Inflammatory macrophage treated with lipopolysaccharide for 4 hours (primary cell): ENCODE results near the gene STON2.
"Not testable (repeated sequence)": the region's sequence is repeated elsewhere in the genome, so short reads cannot be mapped to it uniquely, and the experiment has no call there.

Experiments used
- DNase-seq: peaks from one replicate; pipeline ENCODE4 v3.0.0-alpha.2; 2020

The STON2 gene

DNA sequence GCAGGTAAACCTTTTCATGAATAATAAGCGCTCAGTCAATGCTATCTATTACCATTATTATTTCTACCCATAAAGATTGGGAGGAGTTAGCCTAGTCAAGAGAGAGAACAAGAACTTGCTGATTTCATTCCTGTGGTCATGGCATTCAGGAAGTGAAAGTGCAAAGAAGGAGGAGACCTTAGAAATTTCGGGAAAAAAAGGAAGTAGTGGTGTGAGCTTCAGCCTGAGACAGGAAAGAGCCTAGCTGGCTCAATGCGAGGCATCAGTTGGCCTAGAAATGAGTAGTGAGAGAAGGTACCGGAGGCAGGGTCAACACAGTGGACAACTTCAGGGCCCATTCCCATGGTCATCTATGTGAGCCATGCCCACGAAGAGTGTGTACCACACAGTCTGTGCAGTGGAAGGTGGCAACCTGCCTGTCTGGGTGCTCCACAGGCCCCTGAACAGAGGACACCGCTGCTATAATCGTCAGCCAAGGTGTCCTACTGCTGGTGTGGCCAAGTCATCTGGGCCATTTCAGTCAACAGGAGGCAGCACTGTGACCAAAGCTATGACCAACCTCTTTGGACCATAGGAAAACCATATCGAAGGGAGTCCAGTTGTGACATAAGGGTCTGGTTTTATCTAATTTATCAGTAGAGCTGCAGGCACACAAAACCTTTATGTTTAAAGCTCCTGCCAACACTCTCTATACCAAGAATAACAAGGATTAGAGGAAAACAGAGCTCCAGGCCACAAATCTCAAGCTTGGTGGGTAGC, 16.2 kb upstream of the STON2 start:
- peak; percentile 96 for DNase-seq

DNA sequence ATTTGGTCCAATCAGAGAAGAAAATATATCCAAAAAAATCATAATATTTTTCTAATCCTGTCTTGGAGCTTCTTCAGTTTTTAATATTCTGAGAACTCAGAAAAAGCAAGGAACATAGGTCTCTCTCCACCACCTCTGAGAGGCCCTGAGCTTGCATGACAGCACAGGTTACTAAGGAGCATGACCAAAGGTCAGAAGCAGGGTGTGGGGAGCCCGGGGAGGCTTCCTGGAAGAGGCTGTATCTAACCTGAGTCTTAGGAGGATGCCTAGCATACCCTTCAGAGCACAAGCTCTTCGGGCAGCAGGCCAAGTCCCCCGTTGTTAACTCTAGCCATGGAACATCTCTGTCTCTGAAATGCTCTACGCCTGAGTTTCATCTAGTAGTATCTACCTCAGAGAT, 15.7 kb upstream of the STON2 start:
- no peak for DNase-seq

DNA sequence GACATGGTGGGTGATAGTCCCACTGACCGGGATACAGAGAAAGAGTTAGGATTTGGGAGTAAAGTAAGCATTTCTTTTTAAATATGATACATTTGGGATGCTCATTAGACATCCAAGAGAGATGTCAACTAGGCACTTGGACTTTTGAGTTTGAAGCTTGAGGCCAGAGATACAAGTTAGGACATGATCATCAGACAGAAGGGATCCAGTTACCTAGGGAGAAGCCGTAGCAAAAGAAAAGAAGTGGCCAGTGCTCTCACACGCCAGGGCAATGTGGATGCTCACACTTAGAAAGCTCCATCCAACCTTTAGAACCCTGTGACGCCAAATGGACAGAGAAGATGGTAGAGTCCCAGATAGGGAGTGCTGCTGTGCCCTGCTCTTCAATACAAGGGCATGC, 14.0 kb upstream of the STON2 start:
- DNase-seq, result no peak

DNA sequence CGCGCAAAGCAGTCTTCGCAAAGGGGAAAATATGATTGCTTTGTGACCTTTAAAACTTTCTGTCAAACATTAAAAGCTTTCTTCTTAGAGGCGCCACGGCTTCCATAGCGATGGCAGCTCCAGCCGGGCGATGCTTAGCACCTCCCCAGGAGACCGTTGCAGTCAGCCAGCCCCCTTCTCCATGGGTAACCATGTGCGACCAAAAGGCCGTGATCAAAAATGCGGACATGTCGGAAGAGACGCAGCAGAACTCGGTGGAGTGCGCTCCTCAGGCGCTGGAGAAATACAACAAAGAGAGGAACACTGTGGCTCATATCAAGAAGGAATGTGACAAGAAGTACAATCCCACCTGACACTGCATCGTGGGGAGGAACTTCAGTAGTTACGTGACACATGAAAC, 12.7 kb upstream of the STON2 start:
- DNase-seq, result no peak

DNA sequence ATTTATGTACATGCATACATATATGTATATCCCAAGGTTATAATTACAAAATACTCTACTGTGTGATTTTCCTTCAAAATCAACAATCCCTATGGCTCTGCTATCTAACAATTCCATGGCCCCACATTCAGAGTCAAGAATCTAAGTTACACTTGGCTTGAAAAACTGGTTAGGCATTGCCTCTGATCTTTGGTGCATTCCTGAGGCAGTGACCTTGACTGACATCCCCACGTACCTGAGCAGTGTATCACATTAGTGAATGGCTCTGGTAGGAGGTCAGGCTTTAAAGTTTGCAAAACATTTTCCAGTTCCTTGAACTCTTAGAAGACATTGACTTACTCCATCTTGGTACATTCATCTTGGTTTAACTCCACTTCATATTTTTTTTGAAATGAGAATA, 8.5 kb upstream of the STON2 start:
- DNase-seq, result no peak

DNA sequence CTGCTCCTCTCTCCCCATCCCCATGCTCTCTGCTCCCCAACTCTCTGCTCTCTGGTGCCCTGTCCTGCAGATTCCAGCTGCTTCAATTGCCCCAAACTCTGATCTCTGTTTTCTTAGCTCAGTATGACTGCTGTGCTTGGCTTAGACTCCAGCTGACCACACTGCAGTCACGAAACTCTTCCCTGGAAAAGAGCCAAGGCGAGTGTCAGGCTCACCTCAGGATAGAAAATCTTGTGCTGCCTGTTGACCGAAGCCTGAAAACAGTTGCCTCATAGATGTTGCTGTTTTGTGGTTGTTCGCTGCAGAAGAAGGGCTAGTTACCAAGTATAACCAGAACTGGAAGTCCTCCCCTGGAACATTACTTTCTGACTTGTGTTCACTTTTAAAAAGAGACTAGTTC, 6.7 kb upstream of the STON2 start:
- peak; percentile 18 for DNase-seq

DNA sequence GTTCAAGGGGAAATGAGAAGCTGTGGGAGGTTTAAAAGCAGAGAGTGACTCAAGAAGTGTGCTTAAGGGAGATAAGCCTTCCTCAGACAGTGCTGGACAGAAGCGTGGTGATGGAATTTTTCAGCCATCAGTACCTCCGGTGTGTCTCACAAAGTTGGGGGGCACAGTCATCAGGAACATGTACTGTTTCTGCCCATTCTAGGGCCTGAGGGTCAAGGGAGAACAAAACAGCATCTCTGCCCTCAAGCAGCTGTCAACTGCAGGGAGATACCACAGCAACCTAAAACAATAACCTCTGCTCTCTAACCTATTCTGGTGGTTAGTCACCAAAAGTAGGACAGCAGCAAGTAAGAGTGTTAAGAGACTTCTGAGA, 2.0 kb upstream of the STON2 start:
- peak; percentile 75 for DNase-seq

DNA sequence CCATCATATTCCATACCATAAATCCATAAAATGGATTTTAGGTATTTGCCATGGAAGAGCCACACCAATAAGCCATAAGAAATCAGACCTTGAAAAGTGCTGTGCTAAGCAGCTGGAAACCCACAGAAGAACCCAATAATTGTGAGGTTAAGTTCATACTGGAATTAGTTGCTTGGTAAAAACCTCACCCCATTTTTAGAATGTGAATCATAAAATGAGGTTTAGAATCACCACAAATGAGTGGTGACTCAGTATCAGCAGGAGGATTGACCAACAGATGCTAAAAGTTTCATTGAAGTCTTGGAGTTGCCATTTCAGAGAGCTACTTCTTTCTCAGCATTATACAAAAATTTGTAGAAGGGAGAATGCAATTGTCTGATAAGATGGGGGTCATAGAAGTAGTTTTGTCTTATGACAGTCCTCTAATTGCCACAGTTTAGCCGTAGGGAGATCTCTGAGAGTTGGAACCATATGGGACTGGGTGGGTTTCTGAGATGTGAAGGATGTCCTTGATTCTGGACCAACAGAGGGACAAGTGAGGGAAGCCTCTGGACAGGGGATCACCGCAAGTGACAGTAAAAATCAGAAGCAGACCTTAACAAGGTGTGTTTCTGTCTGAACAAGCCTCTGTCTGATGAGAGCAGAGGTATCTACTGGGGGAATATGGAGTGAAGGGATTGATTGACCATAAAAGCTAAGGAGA, 1.4 kb upstream of the STON2 start:
- peak; percentile 97 for DNase-seq

DNA sequence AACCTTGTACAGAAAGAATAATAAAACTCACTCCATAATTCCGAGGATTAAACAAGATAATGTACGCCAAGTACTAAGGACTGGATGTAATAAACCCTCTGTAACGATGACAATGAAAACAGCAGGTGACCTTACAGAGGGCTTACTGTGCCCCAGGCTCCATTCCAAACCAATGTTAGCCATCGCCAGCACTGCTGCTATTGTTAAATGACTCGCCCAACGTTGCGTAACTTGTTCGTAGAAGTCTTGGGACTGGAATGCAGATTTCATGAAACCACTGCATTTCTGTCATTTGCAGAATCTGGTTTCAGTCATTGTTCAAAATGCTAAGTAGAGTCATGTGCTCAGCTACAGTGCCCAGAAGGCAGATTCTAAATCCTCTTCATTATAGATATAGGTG, 728 bp upstream of the STON2 start:
- DNase-seq, result peak; percentile 97

DNA sequence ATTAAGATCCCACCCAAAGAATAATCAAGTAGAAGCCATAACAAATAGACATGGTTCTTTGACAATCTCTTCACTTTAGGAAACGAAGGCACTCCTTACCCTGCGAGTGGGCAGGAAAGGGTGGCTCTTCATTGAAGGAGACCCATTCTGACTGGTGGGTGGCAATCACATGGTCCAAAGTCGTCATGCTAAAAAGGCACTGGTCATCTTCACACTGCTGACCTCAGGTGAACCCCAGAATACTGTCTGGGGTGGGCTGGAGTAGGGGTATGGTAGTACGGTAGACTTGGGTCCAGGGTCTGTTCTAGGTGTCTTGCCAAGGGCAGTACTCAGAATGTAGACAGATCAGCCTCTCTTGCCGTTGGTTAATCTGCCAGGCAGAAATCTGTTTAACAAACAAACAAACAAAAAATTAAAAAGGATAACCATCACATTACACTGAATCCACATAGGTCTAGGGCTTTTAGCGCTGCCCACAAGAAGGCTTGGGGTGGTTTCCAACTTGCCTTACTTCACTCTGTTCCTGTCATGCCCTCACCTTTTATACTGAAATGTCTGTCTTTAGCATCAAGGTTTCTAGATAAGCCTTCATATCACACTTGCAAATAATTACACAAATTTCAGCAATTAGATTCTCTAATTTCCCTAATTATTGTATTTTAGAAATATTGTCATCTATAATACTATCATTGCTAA, 1.8 kb downstream of the STON2 start:
- no peak for DNase-seq

DNA sequence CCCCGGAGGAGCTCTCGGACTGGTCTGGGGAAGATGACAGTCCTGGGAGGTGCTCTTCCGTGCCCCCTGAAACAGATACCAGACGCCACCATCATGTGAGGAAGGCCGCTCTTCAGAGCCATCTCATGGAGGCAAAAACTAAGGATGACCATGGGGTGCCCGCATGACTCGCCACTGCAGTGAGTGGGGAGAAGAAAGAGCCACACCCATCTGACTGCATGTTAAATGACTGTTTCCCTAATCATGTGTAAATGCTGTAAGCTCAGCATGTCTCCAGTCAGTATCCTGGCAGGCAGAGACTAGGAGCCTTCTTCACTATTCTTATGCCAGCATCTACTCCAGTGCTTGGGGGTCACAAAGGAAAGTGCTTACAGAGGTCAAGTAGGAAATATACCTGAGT, 4.0 kb downstream of the STON2 start:
- peak; percentile 80 for DNase-seq

DNA sequence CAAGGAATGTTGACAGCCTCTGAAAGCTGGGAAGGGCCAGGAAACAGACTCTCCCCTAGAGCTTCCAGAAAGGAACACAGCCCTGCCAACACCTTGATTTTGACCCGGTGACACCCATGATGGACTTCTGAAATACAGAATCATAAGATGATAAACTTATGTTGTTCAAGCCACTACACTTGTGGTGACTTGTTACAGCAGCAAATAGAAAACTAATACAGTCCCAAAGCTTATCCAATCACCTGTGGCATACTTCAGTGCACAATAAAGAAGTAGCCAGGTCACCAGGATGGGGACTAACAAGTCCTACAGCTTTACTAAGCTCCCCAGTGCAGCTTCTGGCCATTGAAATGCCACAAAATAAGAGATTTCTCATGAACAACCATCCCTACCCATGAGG, 5.4 kb downstream of the STON2 start:
- DNase-seq, result no peak

DNA sequence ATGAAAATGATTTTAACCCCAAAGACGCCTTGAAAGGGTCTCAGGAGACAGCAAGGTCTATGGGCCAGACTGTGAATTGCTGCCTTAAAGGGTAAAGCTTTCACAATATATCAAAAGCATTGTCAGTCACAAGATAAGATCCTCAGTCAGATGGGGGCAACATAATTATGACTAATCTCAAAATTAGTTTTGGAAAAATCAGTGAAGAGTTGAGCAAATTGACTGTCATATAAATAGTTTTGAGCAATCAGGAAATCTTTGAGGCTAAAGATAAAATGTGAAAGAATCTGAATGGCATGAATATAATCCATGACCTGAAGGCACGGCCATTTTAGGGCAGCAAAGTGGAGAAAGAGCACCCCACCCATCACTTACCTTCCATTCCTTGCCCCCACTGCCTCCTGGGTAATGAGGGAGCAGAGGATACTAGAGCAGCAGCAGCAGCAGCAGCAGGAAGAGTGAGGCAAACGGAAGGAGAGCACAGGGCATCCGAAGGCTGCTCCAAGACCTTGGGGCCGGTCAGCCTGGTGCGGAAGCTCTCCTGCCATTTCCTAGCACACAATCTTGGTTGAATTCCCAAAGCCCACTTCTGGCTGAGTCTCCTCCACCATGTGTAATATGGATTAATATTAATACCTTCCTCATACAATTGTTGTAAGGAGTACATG, 7.0 kb downstream of the STON2 start:
- no peak for DNase-seq

DNA sequence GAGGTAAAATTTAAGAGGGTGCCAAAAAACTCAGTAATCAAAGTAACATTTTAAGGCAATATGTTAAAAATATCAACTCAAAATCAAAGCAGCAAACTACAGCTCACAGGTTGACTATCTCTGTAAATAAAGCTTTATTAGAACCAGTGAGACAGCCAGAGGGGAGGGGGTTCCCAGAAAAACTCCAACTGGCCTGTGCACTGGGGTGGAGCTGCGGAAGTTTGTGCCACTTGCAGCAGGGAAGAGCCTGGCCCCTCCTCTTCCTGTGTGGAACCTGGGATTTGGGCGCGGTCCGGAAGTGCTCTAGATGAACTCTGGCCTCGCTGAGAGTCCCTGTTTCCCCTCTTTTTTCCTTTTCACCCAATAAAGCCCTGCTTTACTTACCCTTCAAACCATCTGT, 8.1 kb downstream of the STON2 start:
- DNase-seq, result no peak

DNA sequence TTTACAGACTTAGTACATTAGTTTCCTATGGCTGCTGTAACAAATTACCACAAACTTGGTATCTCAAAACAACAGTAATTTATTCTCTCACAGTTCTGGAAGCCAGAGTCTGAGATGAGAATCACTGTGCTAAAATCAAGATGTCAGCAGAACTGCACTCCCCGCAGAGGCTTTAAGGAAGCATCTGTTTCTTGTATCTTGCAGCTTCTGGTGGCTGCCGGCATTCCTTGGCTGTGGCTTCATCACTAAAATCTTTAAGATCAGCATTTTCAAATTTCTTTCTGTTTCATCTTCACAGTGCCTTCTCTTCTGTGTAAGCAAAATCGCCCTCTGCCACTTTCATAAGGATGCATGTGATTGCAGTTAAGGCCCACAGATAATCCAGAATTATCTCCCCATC, 9.4 kb downstream of the STON2 start:
- DNase-seq, result peak; percentile 37

DNA sequence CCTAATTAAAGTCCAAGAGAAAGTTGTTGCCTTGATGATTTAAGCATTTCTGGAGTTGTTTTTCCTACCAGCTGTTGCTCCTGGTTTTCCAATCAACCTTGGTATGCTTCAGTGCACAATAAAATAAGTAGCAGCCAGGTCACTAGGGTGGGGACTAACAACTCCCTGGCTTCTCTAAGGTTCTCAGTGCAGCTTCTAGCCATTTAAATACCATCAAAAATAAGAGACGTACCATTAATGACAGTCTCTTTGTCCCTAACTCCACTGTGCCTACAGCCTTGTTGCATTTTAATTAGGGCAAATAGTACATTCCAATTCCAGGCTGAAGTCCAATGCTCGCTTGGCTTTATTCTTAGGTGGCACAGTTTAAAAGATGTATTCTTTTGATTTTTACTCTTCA, 11.8 kb downstream of the STON2 start:
- DNase-seq, result no peak

DNA sequence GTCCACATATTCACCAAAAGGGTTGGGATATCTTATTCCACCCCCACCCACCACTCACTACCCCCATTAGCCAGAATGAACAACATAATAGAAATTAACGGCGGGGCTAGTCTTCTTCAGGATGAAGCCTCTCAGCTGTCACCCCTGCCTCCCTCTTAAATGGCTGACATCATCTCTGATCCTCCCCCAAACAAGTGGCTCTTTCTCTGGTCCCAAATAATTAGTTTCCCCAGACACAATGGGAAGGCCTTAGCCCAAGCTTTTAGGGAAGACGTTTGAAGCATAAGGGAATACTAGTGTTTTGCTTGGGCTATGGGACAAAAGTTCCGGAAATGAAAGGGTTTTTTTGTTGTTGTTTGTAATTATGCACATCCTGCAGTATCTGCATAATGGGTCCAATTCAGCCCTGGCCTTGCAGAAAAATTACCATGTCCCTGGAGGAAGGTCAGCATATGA, 13.8 kb downstream of the STON2 start:
- DNase-seq, result no peak

DNA sequence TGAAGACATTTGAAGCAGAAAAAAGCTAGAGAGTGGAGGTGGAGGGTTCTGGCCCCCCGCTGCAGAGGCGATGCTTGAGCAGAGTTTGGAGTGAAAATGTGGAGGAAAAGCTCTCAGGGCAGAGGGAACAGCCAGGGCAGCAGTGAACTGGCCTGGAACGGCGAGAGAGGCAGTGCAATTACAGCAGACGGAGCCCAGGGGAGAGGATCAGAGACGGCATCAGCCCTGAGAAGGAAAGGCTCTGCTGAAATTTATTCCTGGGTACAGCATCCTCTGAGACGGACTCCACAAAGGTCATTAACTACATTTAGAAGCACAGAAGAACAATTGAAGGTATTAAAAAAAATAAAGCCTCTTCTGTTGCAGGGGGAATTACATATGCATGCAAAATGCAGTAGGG, 14.2 kb downstream of the STON2 start:
- no peak for DNase-seq

DNA sequence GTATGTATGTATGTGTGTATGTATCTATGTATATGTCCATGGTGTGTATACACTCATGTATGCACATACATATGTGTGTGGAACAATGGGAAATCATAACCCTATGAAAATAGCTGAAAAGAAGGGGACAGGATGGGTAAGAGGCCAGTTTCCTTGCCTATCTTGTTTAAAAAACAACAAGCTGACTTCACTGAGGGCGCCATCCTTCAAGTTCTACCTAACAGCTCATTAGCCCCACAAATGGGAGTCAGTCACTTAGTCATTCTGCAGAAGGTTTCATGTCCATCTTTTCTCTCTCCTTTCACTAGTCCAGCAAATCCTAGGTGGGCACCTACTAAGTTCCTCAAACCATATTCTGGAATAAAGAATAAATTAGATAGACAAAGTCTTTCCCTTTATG, 14.7 kb downstream of the STON2 start:
- no peak for DNase-seq

DNA sequence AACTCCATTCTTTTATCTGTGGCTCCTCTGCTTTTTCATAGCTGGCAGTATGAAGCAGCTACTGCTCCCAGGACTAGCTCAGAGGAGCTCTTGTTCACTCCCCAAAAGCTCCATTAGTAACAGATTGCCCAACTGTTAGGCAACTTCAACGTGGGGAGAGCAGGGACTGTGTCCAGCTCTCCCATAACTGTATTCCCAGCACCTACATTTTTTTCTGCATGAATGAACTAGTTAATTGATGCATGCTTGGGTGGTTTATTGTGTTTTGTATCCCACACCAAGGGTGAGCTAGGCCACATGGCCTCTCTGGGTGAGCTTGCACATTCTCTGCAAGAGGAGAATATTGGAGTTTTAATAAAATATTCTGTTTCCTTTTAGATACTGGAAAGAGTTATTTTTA, 15.2 kb downstream of the STON2 start:
- no peak for DNase-seq

DNA sequence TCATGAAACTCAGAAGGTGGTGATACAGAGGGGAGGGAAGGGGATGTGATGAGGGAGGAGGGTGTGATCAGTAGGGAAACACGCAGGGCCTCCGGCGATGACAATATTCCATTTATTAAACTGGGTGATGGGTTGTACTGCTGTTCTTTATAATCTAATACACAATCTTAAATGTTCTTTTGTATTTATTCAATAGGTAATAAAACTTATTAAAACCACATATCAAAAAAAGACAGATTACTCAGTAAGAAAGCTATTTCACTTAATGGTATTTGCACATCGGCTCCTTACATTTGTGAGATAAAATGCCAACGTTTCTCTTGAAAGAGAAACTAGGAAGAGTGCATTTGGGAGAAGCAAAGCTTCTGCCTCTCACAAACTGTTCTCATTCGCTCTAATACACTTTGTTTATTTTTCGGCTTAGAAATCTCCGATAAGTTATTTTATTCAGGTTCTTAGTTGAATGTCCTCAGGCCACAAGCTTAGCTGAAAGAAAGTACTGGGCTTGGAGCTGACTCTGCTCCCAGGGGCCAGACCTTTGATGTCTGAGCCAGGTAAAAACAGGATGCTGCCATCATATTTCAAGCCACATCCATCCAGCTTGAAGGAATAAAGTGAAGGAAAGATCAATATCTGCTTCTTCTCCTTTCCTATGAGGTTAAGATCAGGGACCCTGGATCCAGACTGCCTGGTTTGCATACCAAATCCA, 17.5 kb downstream of the STON2 start:
- DNase-seq, result no peak

DNA sequence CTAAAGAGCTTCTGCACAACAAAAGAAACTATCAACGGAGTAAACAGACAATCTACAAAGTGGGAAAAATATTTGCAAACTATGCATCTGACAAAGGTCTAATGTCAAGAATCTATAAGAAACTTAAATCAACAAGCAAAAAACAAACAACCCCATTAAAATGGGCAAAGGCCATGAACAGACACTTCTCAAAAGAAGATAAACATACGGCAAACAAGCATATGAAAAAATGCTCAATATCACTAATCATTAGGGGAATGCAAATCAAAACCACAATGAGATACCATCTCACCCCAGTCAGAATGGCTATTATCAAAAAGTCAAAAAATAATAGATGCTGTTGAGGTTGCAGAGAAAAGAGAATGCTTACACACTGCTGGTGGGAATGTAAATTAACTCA, 20.1 kb downstream of the STON2 start:
- not testable (repeated sequence) for DNase-seq

DNA sequence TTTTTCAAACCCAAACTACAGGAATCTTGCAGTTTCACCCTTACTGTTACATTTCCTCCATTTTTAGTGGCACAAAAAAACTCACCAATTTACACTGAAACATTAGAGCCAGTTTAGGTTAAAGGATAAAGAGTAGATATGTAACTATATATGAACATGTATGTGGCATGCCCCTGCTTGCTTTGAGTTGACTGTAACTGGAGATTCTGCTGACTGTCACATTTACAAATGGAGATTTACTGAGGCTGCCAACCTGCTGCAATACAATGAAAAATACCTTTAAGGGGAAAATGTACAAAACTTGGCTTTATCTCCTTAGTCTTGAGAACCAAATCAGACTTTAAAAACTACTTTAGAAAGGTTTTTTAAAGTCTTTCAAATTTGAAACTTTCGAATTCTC, 28.3 kb downstream of the STON2 start:
- DNase-seq, result no peak
